ENCODE results near the gene DACT2.
"Not testable (repeated sequence)": the region's sequence is repeated elsewhere in the genome, so short reads cannot be mapped to it uniquely, and the experiment has no call there.

Gene DACT2

DNA sequence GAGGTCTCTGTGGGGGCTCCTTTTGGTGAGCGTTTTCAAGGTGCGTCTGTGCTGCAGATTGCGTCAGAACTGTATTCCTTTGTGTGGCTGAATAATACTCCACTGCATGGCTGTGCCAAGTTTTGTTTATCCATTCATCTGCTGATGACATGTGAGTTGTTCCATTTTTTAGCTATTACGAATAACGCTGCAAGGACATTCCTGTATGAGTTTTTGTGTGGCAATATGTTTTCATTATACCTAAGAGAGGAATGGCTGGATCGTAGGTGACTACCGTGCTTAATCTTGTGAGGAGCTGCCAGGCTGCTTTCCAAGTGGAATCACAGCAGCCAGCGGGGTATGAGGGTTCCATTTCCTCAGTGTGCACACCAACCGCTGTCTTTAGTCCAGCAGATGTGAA is 1.1 kb upstream of the DACT2 start:
- no peak for DNase-seq

DNA sequence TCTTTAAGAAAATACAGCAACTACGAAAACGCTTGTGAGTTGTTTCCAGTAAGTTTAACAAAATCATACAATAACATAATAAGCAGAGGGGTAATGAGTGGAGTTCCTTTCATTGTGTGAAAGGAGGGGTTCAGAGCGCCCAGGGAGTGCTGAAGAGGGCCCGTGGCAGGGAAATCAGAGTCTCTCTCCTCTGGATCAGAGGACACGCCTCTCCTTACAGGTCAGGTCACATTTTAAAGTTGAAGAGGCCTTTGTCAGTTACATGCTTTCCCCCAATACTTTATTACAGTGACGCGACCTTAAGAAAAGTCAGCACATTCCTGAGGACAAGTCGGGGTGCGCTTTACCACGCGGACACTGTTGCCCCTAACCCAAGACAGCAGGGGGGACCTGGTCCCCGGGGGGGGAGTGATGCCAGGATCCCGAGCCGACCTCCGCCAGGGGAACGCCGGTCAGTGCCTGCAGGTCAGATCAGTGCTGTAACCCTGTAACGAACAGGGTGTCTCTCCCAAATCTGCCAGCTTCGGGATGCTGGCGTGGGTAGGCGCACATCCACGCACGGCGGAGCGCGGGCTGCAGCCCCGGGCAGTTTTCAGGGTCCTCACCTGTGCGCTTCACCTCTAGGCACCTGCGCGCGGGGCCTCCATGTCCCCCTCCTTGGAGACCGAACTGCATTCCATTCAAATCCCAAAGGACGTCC is 848 bp downstream of the DACT2 start:
- no peak for DNase-seq

DNA sequence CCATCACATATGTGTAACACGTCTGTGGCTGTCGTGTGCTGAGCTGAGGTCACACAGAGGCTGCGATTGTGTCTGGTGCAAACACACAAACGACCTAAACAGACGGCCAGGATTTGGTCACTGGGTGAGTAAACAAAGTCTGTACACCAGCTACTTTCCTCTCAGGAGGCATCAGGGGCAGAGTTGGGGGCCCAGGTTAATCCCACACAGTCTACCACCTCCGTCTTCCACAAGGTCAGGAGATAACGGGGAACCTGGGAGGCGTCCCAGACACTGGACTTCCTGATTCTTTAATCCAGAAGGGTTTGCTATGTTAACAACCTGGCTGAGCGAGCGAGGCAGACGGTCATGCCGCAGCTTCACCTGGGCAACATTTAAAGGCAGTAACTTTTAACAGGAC is 1.5 kb downstream of the DACT2 start:
- no peak for DNase-seq

DNA sequence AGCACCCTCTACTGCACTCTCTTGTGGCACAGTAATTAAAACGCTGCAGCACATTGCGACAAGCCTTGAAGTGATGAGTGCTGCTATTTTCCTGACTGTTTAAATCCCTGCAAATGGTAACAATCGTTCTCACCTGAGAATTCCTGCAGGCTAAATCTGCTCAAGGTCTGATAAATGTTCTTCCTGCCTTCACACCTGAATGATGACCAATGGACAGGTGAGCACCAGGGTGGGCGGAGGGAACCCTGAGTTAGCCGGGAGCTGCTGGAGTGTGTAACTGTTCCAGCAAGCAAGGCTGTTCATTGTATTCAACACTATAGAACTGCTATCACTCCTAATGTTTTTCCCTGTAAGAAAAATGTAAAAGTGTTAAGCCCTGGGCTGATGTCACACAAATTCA is 4.0 kb downstream of the DACT2 start:
- no peak for DNase-seq

DNA sequence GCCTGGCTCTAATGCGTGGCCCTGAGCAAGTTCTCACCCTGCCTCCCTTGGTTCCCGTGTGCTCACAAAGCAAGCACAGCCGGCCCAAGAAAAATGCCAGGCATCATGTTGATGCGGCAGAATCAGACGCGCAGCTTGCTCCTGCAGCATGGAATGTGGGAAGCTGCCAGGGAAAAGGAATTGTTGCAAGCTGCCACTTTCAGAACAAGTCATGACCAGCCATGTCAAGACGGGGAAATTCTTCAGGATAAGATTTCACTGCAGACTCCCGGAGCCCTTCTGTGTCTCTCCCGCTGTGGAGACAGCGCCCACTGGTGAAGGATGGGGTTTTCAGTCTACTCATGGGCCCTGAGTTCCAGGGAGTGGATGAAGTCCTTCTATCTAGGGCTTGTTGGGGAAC is 4.6 kb downstream of the DACT2 start:
- no peak for DNase-seq

DNA sequence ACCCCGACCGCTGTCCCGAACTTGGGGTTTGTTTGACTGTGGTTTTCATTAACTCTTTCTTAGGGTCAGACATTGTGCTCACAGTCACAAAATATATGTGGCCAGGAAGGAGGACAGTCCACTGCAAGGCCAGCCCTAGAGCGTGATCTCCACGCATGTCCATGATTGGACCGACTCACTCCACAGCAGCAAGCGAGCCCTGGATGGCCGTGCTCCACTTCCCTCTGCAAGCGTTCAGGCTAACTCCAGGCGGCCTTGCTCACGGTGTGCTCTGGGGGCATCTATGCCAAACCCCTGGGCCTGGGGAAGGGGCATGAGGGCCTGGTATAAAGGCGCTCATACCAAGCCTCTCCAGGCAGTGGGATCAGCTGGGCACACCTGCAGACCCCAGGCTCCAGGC is 5.6 kb downstream of the DACT2 start:
- no peak for DNase-seq

DNA sequence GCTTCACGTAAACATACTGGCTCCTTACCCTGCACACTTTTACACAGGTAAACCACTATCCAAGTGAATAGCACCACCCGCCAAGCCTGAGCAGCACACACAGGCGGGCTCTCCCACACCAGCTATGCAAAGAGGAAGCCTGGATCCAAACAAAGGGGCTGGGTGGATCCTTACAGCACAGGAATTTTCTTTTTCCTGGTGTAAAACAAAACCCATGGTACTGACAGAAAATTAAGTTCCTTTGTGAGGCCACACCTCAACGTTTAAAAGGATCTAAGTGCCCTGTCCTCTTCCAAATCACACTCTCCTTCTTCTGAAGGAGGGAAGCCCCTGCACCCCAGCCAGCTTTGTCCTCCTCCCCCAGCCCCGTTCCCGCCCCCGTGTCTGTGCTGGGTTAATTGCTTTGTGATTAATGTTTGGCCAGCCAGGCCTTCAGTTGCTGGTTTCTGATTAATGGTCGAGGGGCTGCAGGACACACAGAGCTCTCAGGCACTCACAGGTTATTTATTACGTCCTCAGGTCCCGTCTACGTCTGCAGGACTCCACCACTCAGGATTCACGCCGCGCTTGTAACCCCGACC is 6.1 kb downstream of the DACT2 start:
- no peak for DNase-seq

DNA sequence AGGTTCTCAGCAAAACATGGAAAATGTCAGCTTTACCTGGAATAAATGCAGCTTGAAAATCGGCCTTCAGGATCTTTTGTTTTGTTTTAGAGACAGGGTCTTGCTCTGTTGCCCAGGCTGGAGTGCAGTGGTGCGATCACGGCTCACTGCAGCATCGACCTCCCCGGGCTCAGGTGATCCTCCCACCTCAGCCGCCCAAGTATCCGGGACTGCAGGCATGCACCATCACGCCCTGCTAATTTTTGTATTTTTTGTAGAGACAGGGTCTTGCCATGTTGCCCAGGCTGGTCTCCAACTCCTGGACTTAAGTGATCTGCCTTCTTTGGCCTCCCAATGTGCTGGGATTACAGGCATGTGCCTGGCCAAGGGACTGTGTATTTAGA is 7.5 kb downstream of the DACT2 start:
- not testable (repeated sequence) for DNase-seq

DNA sequence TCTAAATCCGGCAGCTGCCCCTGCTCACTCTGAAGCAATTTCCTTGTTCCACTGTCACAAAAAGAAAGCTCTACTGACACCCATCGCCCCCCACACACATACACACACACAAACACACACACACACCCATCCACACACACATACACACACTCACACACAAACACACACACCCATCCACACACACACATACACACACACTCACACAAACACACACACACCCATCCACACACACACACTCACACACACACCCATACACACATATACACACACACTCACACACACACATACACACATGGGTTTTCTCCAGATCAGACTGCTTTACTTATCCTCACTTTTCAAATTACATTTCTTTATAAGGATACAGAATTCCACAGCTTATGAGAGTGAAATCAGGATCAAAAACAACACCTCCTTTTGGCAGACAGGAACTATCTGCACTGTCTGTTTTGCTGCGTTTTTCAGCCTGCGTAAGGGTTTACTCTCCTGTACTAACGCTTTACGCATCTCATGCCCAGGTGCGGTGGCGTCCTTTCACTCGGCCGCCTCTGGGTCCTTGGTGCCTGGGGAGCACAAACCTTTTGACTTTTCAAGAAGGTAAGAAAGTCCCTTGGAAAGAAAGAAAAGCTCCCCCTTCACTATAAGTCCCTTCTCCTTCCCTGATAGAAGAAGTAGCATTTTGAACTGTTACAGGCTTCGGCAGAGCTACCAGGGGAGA is 8.0 kb downstream of the DACT2 start:
- DNase-seq = no peak

DNA sequence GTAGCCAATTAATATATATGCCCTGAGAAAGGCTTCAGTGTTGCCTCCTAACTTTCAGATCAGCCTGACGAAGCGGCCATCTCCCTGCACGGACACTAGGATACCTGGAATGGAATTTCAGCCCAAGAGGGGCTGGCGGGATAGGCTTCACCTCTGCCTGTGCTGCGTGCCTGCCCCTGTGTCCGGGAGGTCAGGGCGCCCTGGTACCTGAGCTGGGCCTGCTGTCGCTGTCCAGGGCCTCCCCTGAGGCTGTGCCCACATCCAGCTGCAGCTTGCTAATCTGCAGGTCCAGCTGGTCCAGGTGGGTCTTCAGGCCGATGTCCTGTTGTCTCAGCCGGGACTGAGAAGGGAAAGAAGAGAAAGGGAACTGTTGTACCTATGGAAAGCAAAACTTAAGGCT is 8.6 kb downstream of the DACT2 start:
- no peak for DNase-seq

DNA sequence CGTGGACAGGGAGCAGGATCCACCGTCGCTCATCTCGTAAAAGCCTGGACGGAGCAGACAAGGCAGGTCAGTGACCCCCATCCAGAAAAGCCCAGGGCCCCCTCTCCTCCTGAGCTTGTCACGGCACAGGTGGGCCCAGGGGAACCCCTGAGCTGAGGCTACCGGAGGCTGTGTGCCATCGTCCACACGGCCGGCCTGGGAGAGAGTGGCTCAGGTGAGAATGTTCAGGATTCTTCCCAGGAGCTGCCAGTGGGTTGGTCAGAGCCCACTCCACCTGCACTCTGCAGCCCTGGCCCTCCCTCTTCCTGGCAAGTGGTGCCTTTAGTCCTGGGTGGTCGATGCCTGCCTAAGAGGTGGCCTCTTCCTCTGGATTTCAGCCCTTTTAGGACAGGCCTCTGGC is 9.2 kb downstream of the DACT2 start:
- no peak for DNase-seq

DNA sequence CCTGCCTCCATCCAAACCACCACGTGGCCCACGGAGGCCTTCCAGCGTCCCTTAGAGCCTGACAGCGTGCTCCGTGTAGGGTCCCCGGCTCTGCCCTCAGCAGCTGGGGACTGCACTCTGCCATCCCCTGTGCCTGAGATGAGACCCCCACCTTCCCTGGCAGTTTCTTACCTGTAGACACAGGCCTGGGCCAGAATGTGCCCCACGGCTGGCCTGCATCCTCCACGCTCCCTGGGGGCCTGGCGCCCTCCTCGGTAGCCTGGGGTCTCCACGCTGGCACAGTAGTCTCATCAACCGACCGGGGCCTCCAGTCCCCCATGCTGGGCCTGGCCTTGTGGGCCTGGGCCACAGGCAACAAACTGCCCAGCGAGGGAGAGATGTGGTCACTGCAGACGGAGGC is 9.6 kb downstream of the DACT2 start:
- DNase-seq = no peak

DNA sequence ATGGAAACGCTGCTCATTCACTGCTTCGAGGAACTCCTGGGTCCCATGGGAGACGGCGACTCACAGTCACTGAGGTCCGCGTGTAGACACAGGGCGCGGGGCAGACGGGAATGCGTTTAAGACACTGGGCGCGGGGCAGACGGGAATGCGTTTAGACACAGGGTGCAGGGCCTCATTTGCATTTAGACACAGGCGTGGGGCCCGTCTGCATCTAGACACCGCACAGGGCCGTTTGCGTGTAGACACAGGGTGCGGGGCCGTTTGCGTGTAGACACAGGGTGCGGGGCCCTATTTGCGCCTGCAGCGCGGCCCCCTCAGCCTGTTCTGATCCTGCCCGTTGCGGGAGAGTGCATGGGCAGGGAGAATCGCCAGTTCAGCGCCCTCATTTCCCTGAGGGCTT is 10.4 kb downstream of the DACT2 start:
- DNase-seq = no peak

DNA sequence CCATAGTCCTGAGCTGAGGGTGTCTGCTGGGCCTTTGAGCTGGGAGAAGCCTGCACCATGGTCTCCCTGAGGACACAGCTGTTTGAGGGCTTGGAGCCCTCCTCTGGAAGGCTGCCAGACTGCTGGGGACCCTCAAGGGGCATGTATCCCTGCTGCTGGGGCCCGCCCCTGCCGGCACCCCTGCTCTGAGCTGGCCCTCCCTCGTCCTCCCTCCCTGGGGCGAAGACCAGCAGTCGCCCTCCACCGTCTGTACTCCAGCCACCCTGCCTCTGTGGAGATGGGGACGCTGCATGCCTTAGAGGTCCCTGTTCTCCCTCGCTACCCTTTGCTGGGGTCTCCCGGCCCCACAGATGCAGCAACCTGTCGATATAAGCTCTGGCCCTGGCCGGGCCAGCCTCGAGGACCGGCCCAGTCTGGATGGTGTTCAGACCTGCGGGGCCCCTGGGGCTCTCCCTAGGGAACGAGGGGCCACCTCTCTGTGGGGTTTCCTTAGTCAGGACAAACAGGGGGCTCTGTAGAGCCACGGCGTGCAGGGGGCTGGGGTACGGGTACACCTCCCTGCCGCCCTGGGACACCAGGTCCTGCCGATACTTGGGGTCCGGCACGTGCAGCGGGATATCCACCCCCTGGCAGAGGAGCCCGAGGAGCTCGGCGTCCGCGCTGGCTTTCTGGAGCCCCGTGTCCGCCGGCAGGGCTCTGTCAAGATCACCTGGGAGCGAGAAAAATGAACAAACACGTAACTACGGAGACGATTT is 11.0 kb downstream of the DACT2 start:
- no peak for DNase-seq

DNA sequence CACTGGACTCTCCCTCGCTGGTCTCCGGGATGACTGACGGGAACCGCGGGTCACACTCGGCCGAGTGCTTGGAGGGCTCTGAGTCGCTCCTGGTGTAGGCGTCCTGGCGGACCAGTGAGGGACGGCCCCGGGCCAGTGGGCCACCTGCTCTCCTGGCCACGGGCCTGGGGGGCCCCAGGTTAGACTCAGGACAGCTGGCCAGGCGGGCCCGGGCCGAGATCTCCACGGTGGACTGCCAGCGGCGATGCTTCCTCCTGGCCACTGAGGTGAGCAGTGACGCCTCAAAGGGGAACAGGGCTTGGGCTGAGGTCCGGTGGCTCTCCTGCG is 11.9 kb downstream of the DACT2 start:
- no peak for DNase-seq

DNA sequence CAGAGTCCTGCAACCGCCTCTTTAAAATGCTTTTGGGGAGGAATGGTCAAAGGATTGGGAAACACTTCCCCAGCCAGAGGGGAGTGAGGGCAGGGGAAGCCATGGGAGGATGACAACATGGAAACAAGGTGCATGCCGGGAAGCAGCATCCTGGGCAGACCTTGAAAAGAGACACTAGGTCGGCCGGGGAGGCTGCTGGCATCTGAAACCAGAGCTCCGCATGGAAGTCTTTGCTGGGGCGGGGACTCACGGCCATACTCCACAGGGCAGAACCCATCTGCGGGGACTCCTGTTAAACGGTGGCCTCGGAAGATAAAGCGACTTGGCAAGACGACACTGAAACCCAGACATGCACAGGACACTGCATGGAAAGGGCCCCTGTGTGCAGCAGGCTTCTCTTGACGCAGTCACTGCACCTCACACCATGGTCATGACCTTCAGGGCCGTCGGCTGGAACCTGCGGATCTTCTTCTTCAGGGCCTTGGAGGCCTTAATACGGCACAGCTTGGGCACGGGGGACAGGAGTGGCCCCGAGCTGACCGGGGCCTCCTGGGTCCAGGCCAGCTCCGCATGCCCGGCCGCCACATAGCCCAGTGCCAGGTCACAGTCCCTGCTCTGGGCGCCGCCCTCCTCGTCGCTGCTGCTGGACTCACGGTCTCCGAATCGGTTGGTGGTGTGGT is 12.4 kb downstream of the DACT2 start:
- no peak for DNase-seq

DNA sequence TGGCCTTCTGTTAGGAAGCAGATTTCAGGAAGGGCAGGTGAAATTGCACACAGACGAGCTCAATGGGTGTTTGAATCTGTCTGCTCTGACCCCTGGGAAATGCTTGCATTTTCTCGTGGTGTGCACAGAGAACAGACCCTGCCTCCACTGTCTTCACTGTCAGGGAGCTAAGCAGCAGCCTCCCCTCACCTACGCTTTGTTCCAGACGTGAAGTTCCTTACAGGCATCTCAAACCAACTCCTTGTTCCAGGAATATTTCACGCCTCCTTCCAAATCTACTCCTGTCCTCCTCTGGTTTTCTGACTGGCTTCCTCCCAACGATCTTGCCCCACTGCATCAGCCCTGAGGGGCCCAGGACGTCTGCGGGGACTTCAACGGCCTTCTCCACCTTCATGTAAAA is 13.7 kb downstream of the DACT2 start:
- DNase-seq = no peak

DNA sequence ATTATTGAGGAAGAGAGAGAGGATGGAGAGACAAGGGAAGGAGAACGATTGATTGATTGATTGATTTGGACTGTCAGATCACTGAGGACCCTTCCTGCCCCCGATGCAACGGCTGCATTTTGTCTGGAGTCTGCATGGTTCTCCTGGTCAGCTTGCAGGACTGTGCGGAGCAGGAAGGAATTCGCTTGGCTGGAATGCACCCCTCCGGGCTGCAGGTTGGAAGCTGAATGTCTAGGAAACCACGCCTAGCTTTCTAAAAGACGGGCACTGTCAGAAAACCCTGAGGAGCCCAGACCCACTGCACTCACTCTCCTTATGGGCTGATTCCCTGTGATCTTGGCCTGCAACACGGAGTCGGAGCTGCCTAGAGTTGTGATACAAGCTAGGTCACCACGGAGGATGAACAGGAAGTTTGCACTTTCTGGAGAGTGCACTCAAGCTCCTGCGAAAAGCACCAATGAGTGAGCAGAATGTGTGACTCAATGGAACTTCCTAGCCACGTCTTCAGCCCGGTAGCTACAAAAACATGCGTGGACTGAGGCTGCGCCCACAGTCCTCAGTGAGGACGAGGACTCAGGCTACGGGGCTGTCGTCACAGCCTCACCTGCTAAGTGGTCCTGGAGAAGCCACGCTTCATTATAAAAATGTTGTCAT is 14.4 kb downstream of the DACT2 start:
- no peak for DNase-seq

DNA sequence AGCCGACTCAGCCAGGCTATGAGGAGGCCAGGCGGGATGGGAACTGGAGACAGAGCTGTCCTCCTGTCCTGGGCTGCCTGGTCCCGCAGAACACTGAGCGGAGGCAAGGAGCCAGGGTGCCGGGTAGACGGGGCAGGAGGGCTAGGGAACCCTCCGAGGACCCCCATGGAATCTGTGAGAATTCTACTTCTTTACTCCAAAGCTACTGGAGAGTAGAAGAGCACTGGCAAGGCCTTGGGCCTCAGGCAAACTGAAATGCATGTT is 14.9 kb downstream of the DACT2 start:
- DNase-seq = no peak

DNA sequence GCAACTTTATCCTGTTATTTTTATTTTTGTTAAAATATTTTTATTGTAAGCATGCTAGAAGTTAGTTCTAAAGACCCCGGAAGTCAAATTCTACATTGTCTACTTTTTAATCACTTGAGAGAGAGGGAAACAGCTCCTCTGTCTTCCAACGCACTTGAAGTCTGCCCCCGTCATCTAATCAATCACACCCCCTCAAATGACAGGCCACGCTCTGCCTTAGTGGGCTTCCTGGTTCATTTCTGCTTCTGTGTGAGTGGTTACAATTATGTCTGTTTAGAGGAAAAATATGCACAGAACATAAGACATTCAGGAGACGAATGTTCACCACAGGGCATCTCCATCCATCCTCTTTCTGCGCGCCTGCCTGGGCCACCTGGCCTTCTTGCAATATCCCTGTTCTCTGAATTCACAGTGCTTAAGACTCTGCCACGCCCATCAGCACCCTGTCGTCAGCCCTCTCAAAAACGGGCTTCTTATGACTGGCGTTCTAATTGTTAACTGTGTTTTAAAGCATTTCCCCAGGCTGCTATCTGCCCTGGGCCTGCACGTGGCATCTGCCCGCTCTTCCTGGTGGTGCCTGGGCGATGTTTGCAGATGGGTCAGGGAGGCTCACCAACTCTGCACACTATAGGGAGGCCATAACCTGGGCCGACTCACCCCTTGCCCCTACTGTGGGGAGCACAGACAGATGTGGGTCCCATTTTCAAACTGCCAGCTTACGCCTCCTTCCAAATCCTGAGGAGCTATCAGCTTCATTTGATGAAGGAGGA is 15.4 kb downstream of the DACT2 start:
- no peak for DNase-seq

DNA sequence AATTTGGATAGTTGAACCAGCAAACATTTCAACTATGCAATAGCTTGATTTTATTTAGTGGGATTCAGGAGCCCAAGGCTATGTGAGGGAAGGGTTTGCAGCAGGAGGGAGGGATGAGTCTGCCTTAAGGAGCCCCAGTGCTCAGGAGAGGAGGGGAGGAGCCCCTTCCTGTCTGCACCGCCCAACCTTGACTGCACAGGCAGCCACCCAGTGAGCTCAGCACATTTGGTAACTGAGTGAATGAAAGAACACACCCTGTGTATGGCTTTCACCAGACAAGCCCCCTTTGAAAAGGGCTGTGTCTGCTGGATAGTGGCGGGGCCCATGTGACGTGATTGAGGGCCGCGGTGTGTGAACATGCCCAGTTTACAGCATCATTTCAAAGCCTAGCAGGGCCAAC is 17.0 kb downstream of the DACT2 start:
- no peak for DNase-seq

DNA sequence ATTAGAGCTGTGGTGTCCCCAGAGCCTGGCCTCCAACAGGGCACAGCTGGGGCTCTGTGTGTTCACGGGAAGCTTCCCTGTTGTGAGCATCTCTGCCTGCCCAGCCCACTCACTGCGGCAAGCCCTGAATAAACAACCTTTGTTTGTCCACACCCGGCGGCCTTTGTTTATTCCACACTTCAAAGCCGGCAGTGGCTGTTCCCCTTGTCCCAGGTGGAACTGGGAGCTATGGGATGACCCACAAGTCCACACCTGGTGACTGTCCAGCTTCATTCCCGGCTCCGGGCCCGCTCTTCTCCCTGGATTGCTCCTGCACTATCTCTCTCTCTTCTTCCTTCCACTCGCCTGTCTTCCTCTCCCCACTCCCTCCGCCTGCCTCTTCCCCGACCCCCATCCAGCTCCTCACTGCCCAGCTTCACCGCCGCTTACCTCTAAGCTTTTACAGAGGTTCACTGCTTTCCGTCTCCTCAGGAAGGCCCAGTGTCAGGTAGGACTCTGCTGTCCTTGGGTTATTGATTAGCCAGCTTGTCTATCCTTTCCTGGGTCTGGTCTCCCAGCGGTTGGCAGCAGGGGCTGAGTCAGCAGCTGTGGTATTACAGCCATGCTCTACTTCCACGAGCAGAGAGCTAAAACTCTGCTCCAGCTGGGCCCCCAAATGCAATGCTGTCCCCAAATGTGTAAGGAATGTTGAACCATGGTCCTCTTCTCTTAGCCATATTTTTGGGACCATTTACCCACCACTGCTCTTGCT is 17.8 kb downstream of the DACT2 start:
- no peak for DNase-seq
